Measurements from ENCODE around the gene RAB27B.

The RAB27B gene

GRCh38 chr18:54878159-54878622 is 49.9 kb downstream of the RAB27B start:
- Histone ChIP-seq H3K4me1 (peaks cover 9% of the 10 kb centered on the region), H3K4me3 (no peak overlapping the region), H3K27me3 (no peaks in the 10 kb centered on the region), H3K9ac (no peak overlapping the region), H3K4me2 (no peak overlapping the region), H4K20me1 (no peaks in the 10 kb centered on the region), H3K27ac (no peak overlapping the region), H3K9me3 (no peaks in the 10 kb centered on the region), H3K36me3 (no peaks in the 10 kb centered on the region)
- TF ChIP-seq Cebpa-rat (IDR thresholded peaks at IDR 0.05), result no peak

DNA sequence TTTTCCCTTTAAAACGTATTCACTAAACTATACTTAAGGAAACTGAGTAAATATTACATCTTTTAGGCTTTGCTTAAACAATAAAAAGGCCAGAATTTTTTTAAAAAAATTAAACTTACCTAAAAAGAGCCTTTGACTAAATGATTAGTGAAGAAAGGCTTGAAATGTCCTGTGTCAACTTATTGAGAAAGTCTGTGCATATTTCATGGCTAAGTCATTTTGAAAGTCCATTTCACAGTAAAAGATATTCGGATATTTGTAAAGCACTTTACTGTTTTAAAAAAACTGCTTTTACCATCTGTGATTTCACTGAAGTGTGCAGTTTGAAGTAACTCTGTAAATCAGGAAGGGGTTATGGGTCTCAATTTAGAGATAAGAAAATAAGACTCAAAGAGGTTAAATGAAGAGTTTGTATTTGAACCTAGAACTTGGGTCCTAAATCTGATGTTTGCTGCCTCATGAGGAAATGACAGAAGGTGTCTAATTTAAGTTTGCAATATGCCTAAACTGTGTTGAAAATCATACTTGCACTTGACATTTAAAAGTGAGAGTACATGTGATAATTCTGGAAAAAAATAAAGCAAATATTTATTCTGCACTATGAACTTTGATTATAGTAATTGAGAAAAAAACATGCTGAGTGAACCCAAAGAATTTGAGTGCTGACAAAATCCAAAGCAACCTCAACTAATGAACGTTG is 50.5 kb downstream of the RAB27B start:
- H3K9me3 ChIP-seq, result no peaks in the 10 kb centered on the region

GRCh38 chr18:54879691-54880090 is 51.4 kb downstream of the RAB27B start:
- no peak for TF ChIP-seq Cebpa-rat (IDR thresholded peaks at IDR 0.05)
- Histone ChIP-seq H3K4me2 (no peak overlapping the region), H4K20me1 (no peaks in the 10 kb centered on the region), H3K9ac (no peak overlapping the region), H3K27ac (no peak overlapping the region), H3K36me3 (no peaks in the 10 kb centered on the region), H3K4me1 (peaks cover 9% of the 10 kb centered on the region), H3K9me3 (no peaks in the 10 kb centered on the region), H3K27me3 (no peaks in the 10 kb centered on the region), H3K4me3 (no peak overlapping the region)

More for the DNA sequence above, 50.5 kb downstream of the RAB27B start:
- Histone ChIP-seq H3K9ac (no peak overlapping the region), H3K4me2 (no peak overlapping the region), H3K27me3 (no peaks in the 10 kb centered on the region), H4K20me1 (no peaks in the 10 kb centered on the region), H3K4me1 (peaks cover 9% of the 10 kb centered on the region), H3K4me3 (no peak overlapping the region), H3K27ac (no peak overlapping the region), H3K36me3 (no peaks in the 10 kb centered on the region)
- TF ChIP-seq Cebpa-rat (IDR thresholded peaks at IDR 0.05), result no peak

GRCh38 chr18:54880395-54881105 is 52.3 kb downstream of the RAB27B start:
- Histone ChIP-seq H3K4me2 (no peak overlapping the region), H3K36me3 (no peaks in the 10 kb centered on the region)
- TF ChIP-seq Cebpa-rat (IDR thresholded peaks at IDR 0.05), result no peak

DNA sequence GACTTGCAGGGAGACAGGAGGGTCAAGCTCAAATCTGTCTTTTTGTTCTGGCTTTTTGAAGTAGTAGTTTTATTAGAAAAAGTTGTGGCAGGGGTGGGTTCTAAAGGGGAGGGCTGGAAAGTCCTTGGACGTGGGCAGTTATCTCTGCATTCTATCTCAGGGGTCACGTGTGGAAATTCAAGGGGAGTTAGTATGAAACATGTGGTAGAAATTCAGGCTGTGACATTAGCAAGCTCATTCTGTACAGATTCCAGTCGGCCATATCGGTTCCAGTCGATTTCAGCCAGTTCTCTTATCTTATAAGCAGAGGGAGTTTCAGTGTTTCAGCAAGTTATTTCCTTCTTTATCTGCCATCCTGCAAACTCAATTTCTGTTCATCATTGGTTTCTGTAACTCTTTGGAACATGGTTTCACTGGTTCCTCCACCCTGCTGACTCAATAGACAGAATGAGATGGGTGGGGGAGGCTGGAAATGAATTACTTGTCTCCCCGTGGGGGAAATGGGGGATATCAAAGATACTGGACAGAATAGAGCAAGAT is 53.0 kb downstream of the RAB27B start:
- Histone ChIP-seq H3K9ac (no peak overlapping the region), H3K27me3 (no peaks in the 10 kb centered on the region), H3K4me3 (no peak overlapping the region), H3K27ac (no peak overlapping the region), H3K4me1 (peaks cover 9% of the 10 kb centered on the region), H3K4me2 (no peak overlapping the region), H3K9me3 (no peaks in the 10 kb centered on the region), H3K36me3 (no peaks in the 10 kb centered on the region), H4K20me1 (no peaks in the 10 kb centered on the region)
- TF ChIP-seq Cebpa-rat (IDR thresholded peaks at IDR 0.05), result no peak

More at GRCh38 chr18:54880395-54881105, 52.3 kb downstream of the RAB27B start:
- Histone ChIP-seq H3K9ac (no peak overlapping the region), H3K27me3 (no peaks in the 10 kb centered on the region), H3K27ac (no peak overlapping the region), H3K9me3 (no peaks in the 10 kb centered on the region), H4K20me1 (no peaks in the 10 kb centered on the region), H3K4me3 (no peak overlapping the region), H3K4me1 (peaks cover 9% of the 10 kb centered on the region)

- no peaks in the 10 kb centered on the region for H4K20me1 ChIP-seq
- H3K9me3 ChIP-seq, result no peaks in the 10 kb centered on the region
- no peaks in the 10 kb centered on the region for H3K36me3 ChIP-seq
- no peaks in the 10 kb centered on the region for H3K27me3 ChIP-seq
- H3K4me3 ChIP-seq, result no peak overlapping the region
- H3K4me2 ChIP-seq, result peak overlapping the region; percentile 21; the same call in 1 of the 2 replicates
- no peak for TF ChIP-seq Cebpa-rat (IDR thresholded peaks at IDR 0.05)
- H3K27ac ChIP-seq, result no peak overlapping the region
- peaks cover 9% of the 10 kb centered on the region for H3K4me1 ChIP-seq
- H3K9ac ChIP-seq, result no peak overlapping the region
Observed at GRCh38 chr18:54882318-54882717, 54.0 kb downstream of the RAB27B start.

- H3K4me2 ChIP-seq, result no peak overlapping the region
- H3K9me3 ChIP-seq, result no peaks in the 10 kb centered on the region
- no peak overlapping the region for H3K27ac ChIP-seq
- no peaks in the 10 kb centered on the region for H3K36me3 ChIP-seq
- H3K9ac ChIP-seq, result no peak overlapping the region
- H3K4me3 ChIP-seq, result no peak overlapping the region
- no peak for TF ChIP-seq Cebpa-rat (IDR thresholded peaks at IDR 0.05)
- H3K27me3 ChIP-seq, result no peaks in the 10 kb centered on the region
- no peaks in the 10 kb centered on the region for H4K20me1 ChIP-seq
- H3K4me1 ChIP-seq, result peaks cover 9% of the 10 kb centered on the region
Observed at GRCh38 chr18:54883816-54884604, 55.7 kb downstream of the RAB27B start.

- no peak overlapping the region for H3K4me2 ChIP-seq
- no peaks in the 10 kb centered on the region for H3K9me3 ChIP-seq
- H3K9ac ChIP-seq, result no peak overlapping the region
- no peaks in the 10 kb centered on the region for H3K36me3 ChIP-seq
- no peak overlapping the region for H3K27ac ChIP-seq
- no peaks in the 10 kb centered on the region for H4K20me1 ChIP-seq
- H3K27me3 ChIP-seq, result no peaks in the 10 kb centered on the region
- H3K4me3 ChIP-seq, result no peak overlapping the region
- no peak for TF ChIP-seq Cebpa-rat (IDR thresholded peaks at IDR 0.05)
- no peaks in the 10 kb centered on the region for H3K4me1 ChIP-seq
Observed at GRCh38 chr18:54888378-54888777, 60.1 kb downstream of the RAB27B start.

- no peak overlapping the region for H3K9ac ChIP-seq
- no peaks in the 10 kb centered on the region for H3K27me3 ChIP-seq
- no peaks in the 10 kb centered on the region for H3K36me3 ChIP-seq
- no peak overlapping the region for H3K27ac ChIP-seq
- H3K4me2 ChIP-seq, result no peak overlapping the region
- no peaks in the 10 kb centered on the region for H4K20me1 ChIP-seq
- no peak overlapping the region for H3K4me3 ChIP-seq
- no peaks in the 10 kb centered on the region for H3K4me1 ChIP-seq
- no peaks in the 10 kb centered on the region for H3K9me3 ChIP-seq
- no peak for TF ChIP-seq Cebpa-rat (IDR thresholded peaks at IDR 0.05)
Observed at GRCh38 chr18:54888933-54889332, 60.7 kb downstream of the RAB27B start.

All from BLaER1 (cell line).